IMR-90 (cell line): Measurements from ENCODE around the gene SLC47A2. TPM values are rescaled to one million over a fixed set of nuclear protein-coding genes. Genes with fewer than 3 reads are reported as not detected.

Experiments used
- ATAC-seq: fragments of 200-7000 bp; cut with Tn5 transposase; 2 replicates; pipeline ENCODE4 v1.9.1; 2020; ENCODE audit warnings: low read depth, mild to moderate bottlenecking, moderate library complexity
- BruUV-seq: library from RNA; stranded (reverse); fragments of 400-500 nt; replicated peaks from 2 replicates; lab custom pipeline; 2021; lab: Mats Ljungman, UMichigan
- CTCF ChIA-PET: fragments of 300-600 bp; formaldehyde crosslinking; extraction: SDS; loops from one replicate; lab custom pipeline; 2021; ENCODE audit warnings: antibody characterized with exemption; lab: Yijun Ruan, JAX
- POLR2A ChIA-PET: fragments of 300-600 bp; sonication (Branson Sonifier 250); formaldehyde crosslinking; loops from one replicate; lab custom pipeline; 2022; ENCODE audit warnings: antibody characterized with exemption; ENCODE audit not compliant: unreplicated experiment; lab: Charles Lee
- DNase-seq: peaks from one replicate; pipeline ENCODE4 v3.0.0; 2013
- H2AFZ ChIP-seq: replicated peaks from 2 replicates; pipeline ENCODE3; 2013; ENCODE audit warnings: low read length, mild to moderate bottlenecking; ENCODE audit not compliant: poor library complexity
- H2AK5ac ChIP-seq: 2 replicates; pipeline ENCODE4 v1.6.1; 2013; ENCODE audit warnings: low read depth, low read length, inconsistent platforms
- H2AK9ac ChIP-seq: replicated peaks from 2 replicates; pipeline ENCODE3; 2013; ENCODE audit warnings: mild to moderate bottlenecking, low read depth, low read length, moderate library complexity; ENCODE audit not compliant: poor library complexity
- H2BK120ac ChIP-seq: 2 replicates; pipeline ENCODE4 v1.6.1; 2013; ENCODE audit warnings: low read depth, low read length, inconsistent platforms
- H2BK15ac ChIP-seq: 3 replicates; pipeline ENCODE4 v1.6.1; 2013; ENCODE audit warnings: low read depth, low read length, inconsistent platforms
- H2BK20ac ChIP-seq: 2 replicates; pipeline ENCODE4 v1.6.1; 2013; ENCODE audit warnings: low read depth, mild to moderate bottlenecking, inconsistent platforms, low read length, moderate library complexity
- H2BK5ac ChIP-seq: 2 replicates; pipeline ENCODE4 v1.6.1; 2013; ENCODE audit warnings: mild to moderate bottlenecking, low read depth, low read length, inconsistent platforms; ENCODE audit not compliant: poor library complexity, severe bottlenecking
- H3K14ac ChIP-seq: replicated peaks from 2 replicates; pipeline ENCODE4 v1.6.1; 2013; ENCODE audit warnings: low read depth, low read length, inconsistent platforms
- H3K18ac ChIP-seq: 2 replicates; pipeline ENCODE4 v1.6.1; 2013; ENCODE audit warnings: low read depth, low read length, control low read depth
- H3K23ac ChIP-seq: 2 replicates; pipeline ENCODE4 v1.6.1; 2013; ENCODE audit warnings: low read depth, low read length, inconsistent platforms
- H3K27ac ChIP-seq: 2 replicates; pipeline ENCODE4 v1.5.1; 2013; ENCODE audit warnings: mild to moderate bottlenecking, control low read depth, low read length; ENCODE audit not compliant: insufficient read depth
- H3K27me3 ChIP-seq: 2 replicates; pipeline ENCODE4 v1.6.1; 2013; ENCODE audit warnings: low read length; ENCODE audit not compliant: control insufficient read depth, insufficient read depth
- H3K36me3 ChIP-seq: 2 replicates; pipeline ENCODE4 v1.6.1; 2013; ENCODE audit warnings: low read length, mixed read lengths; ENCODE audit not compliant: control insufficient read depth, insufficient read depth
- H3K4ac ChIP-seq: 2 replicates; pipeline ENCODE4 v1.6.1; 2013; ENCODE audit warnings: low read depth, low read length, inconsistent platforms
- H3K4me1 ChIP-seq: 2 replicates; pipeline ENCODE4 v1.6.1; 2013; ENCODE audit warnings: low read length, mixed read lengths; ENCODE audit not compliant: control insufficient read depth, insufficient read depth
- H3K4me2 ChIP-seq: 2 replicates; pipeline ENCODE4 v1.6.1; 2013; ENCODE audit warnings: low read depth, mild to moderate bottlenecking, control low read depth, low read length, moderate library complexity
- H3K4me3 ChIP-seq: 2 replicates; pipeline ENCODE4 v1.5.1; 2013; ENCODE audit warnings: low read depth, mild to moderate bottlenecking, control low read depth, low read length, moderate library complexity; ENCODE audit not compliant: insufficient read depth
- H3K56ac ChIP-seq: 2 replicates; pipeline ENCODE4 v1.6.1; 2013; ENCODE audit warnings: low read length, inconsistent platforms; ENCODE audit not compliant: insufficient read depth; ENCODE audit errors: extremely low read depth
- H3K79me1 ChIP-seq, 2 experiments: 2 replicates each; pipeline ENCODE4 v1.6.1; 2013; ENCODE audit warnings: low read length in 2 of 2, inconsistent platforms in 1 of 2, low read depth in 1 of 2
- H3K9ac ChIP-seq: 2 replicates; pipeline ENCODE4 v1.6.1; 2013; ENCODE audit warnings: low read depth, low read length, control low read depth
- H3K9me1 ChIP-seq: 2 replicates; pipeline ENCODE4 v1.6.1; 2013; ENCODE audit warnings: low read length, inconsistent platforms; ENCODE audit not compliant: insufficient read depth
- H3K9me3 ChIP-seq: 2 replicates; pipeline ENCODE4 v1.6.1; 2013; ENCODE audit warnings: low read length; ENCODE audit not compliant: control insufficient read depth, insufficient read depth
- H4K20me1 ChIP-seq: 2 replicates; pipeline ENCODE4 v1.6.1; 2013; ENCODE audit warnings: low read length, inconsistent platforms; ENCODE audit not compliant: insufficient read depth
- H4K5ac ChIP-seq: 2 replicates; pipeline ENCODE4 v1.6.1; 2013; ENCODE audit warnings: mild to moderate bottlenecking, low read depth, low read length, control low read depth
- H4K8ac ChIP-seq, 2 experiments: 2 replicates each; pipeline ENCODE4 v1.6.1; 2013; ENCODE audit warnings: low read depth in 2 of 2, low read length in 2 of 2, control low read depth in 1 of 2, inconsistent platforms in 1 of 2
- H4K91ac ChIP-seq: 2 replicates; pipeline ENCODE4 v1.6.1; 2013; ENCODE audit warnings: low read depth, low read length, inconsistent platforms; ENCODE audit not compliant: insufficient read depth
- BHLHE40 ChIP-seq: fragments of 150-350 bp; IDR thresholded peaks from 2 replicates; pipeline ENCODE4 v1.6.1; 2016; ENCODE audit warnings: mild to moderate bottlenecking, low read depth, low read length
- CHD1 ChIP-seq: IDR thresholded peaks from 2 replicates; pipeline ENCODE4 v1.6.1; 2012; ENCODE audit warnings: low read depth, low read length, improper control_type of control experiment
- FOS ChIP-seq: fragments of 150-350 bp; IDR thresholded peaks from 2 replicates; pipeline ENCODE4 v1.6.1; 2016; ENCODE audit warnings: low read depth, low read length
- MXI1 ChIP-seq: IDR thresholded peaks from 2 replicates; pipeline ENCODE4 v1.6.1; 2012; ENCODE audit warnings: low read depth, mild to moderate bottlenecking, low read length, moderate library complexity, borderline replicate concordance
- NFE2L2 ChIP-seq: fragments of 150-350 bp; IDR thresholded peaks from 2 replicates; pipeline ENCODE4 v1.6.1; 2016; ENCODE audit warnings: low read depth, mild to moderate bottlenecking, low read length
- RAD21 ChIP-seq: IDR thresholded peaks from 2 replicates; pipeline ENCODE4 v1.6.1; 2012; ENCODE audit warnings: low read length, improper control_type of control experiment
- SMC3 ChIP-seq: fragments of 150-350 bp; IDR thresholded peaks from 2 replicates; pipeline ENCODE4 v1.6.1; 2016; ENCODE audit warnings: low read depth, mild to moderate bottlenecking, antibody characterized with exemption, low read length, moderate library complexity
- WGBS, 2 experiments: methylation state at CpG; one replicate each; pipeline versions ENCODE4 v1.1.5 to v1.1.7; 2013; ENCODE audit warnings: missing lambda C conversion rate in 2 of 2; ENCODE audit not compliant: insufficient read length in 1 of 2; ENCODE audit errors: extremely low coverage in 2 of 2; 5-methylcytosine and 5-hydroxymethylcytosine counted together
- dilution Hi-C: fragments of 300-500 bp; cut with HindIII; formaldehyde crosslinking; loops from one replicate; pipeline ENCODE4 v1.14.3; 2018; ENCODE audit warnings: low sequenced_read_pairs; ENCODE audit not compliant: unreplicated experiment
- in situ Hi-C: fragments of 300-500 bp; cut with MboI; formaldehyde crosslinking; loops from 3 replicates; pipeline ENCODE4 v1.14.3; 2019; ENCODE audit warnings: low sequenced_read_pairs, inconsistent platforms, mixed read lengths
- intact Hi-C: fragments of 100-400 bp; cut with micrococcal nuclease; formaldehyde crosslinking; loops from 2 replicates; pipeline ENCODE4 v1.10.0; 2022
- polyA plus RNA-seq, 3 experiments: library from polyadenylated mRNA; depleted of rRNA; stranded (reverse); fragments of >200 nt; gene quantifications; 2 replicates each; pipeline ENCODE4 v1.2.3, GENCODE V29; 2012; ENCODE audit warnings: low replicate concordance in 1 of 3
- total RNA-seq: library from RNA; depleted of rRNA; stranded (reverse); fragments of >200 nt; gene quantifications from 2 replicates; pipeline ENCODE4 v1.2.3, GENCODE V29; 2012
- TF ChIP-seq, protein P1 (sequence below): fragments of 150-350 bp; IDR thresholded peaks from 2 replicates; pipeline ENCODE4 v1.6.1; 2016; ENCODE audit warnings: low read depth, mild to moderate bottlenecking, low read length, moderate library complexity, borderline replicate concordance

SLC47A2 gene
- total and polyA plus RNA-seq, 2 of the 4 experiments (the other 2 are of a cell fraction) = not detected

- Histone ChIP-seq H2BK120ac (no peak overlapping the region), H3K27ac (no peak overlapping the region), H3K9me1 (no peaks in the 10 kb centered on the region), H3K18ac (no peak overlapping the region), H2BK20ac (no peak overlapping the region), H3K9me3 (no peaks in the 10 kb centered on the region), H3K23ac (no peak overlapping the region), H3K56ac (no peak overlapping the region), H3K79me1 (no peaks in the 10 kb centered on the region), H2AK5ac (no peak overlapping the region), H4K91ac (no peak overlapping the region), H3K4ac (no peak overlapping the region), H3K4me1 (no peaks in the 10 kb centered on the region; the same call in 1 of the 2 replicates), H3K27me3 (peaks cover 23% of the 10 kb centered on the region), H3K14ac (no peak overlapping the region), H2BK15ac (no peak overlapping the region), H3K4me3 (no peak overlapping the region), H3K9ac (no peak overlapping the region), H4K5ac (no peak overlapping the region), H2AK9ac (no peak overlapping the region), H2AFZ (no peak overlapping the region), H3K4me2 (no peak overlapping the region), H3K36me3 (no peaks in the 10 kb centered on the region), H4K8ac (no peak overlapping the region), H2BK5ac (no peak overlapping the region), H4K20me1 (no peaks in the 10 kb centered on the region)
- dilution Hi-C loops (no loop called here), in situ Hi-C loops (no loop called here), intact Hi-C loops (no loop called here)
- no TSS peak for BruUV-seq
- CTCF ChIA-PET = interaction anchor here (0.6 kb wide), 1 partner anchor 323 kb away, joined by 3 read pairs; no protein-coding TSS in a partner anchor
- TF ChIP-seq BHLHE40 (no peak), RAD21 (no peak), CHD1 (no peak), NFE2L2 (no peak), MXI1 (no peak), FOS (no peak), SMC3 (no peak)
- TF ChIP-seq, protein P1, sequence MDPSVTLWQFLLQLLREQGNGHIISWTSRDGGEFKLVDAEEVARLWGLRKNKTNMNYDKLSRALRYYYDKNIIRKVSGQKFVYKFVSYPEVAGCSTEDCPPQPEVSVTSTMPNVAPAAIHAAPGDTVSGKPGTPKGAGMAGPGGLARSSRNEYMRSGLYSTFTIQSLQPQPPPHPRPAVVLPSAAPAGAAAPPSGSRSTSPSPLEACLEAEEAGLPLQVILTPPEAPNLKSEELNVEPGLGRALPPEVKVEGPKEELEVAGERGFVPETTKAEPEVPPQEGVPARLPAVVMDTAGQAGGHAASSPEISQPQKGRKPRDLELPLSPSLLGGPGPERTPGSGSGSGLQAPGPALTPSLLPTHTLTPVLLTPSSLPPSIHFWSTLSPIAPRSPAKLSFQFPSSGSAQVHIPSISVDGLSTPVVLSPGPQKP = no peak
- POLR2A ChIA-PET = interaction anchor here (0.6 kb wide), 1 partner anchor 144 kb away, joined by 15 read pairs; no protein-coding TSS in a partner anchor
- ATAC-seq (no peak), DNase-seq (no peak)
- 60% methylated on average over 1 of the region's 12 CpGs; no CpG with 5 or more reads in 1 of the 2 experiments for WGBS, 2 experiments
Measured at GRCh38 chr17:19706791-19707727, 9.3 kb downstream of the SLC47A2 start.
